Keratinocyte (primary cell): ENCODE results near the gene NPLOC4. TPM values are rescaled to one million over a fixed set of nuclear protein-coding genes. Genes with fewer than 3 reads are reported as not detected.

Experiments
- DNase-seq: peaks from one replicate; pipeline ENCODE4 v3.0.0-alpha.2; 2011; ENCODE audit warnings: low read depth, missing footprints, low spot score
- FAIRE-seq: peaks from 2 replicates; lab custom pipeline; 2011; peaks lifted over from hg19 to GRCh38; lab: Jason Lieb, UNC
- H2AFZ ChIP-seq: 2 replicates; pipeline ENCODE4 v1.6.0; 2012; ENCODE audit warnings: low read length, control low read depth, inconsistent platforms; ENCODE audit not compliant: control insufficient read depth
- H3K27ac ChIP-seq: 2 replicates; pipeline ENCODE4 v1.5.1; 2011; ENCODE audit warnings: low read length; ENCODE audit not compliant: control insufficient read depth, insufficient read depth
- H3K27me3 ChIP-seq: 3 replicates; pipeline ENCODE4 v1.6.0; 2011; ENCODE audit warnings: low read length; ENCODE audit not compliant: control insufficient read depth, insufficient read depth; ENCODE audit errors: extremely low read depth
- H3K36me3 ChIP-seq, 2 experiments: 2 replicates in 1 of 2; 3 replicates in 1 of 2; pipeline ENCODE4 v1.5.1; 2011; ENCODE audit warnings: low read length in 2 of 2, mild to moderate bottlenecking in 1 of 2; ENCODE audit not compliant: control insufficient read depth in 2 of 2, insufficient read depth in 2 of 2; ENCODE audit errors: extremely low read depth in 1 of 2
- H3K4me1 ChIP-seq: 3 replicates; pipeline ENCODE4 v1.5.1; 2011; ENCODE audit warnings: low read length; ENCODE audit not compliant: control insufficient read depth, insufficient read depth; ENCODE audit errors: extremely low read depth
- H3K4me2 ChIP-seq: 3 replicates; pipeline ENCODE4 v1.6.0; 2011; ENCODE audit warnings: low read depth, low read length; ENCODE audit not compliant: control insufficient read depth, insufficient read depth; ENCODE audit errors: extremely low read depth
- H3K4me3 ChIP-seq, 3 experiments: fragments of 200-600 bp in 1 of 3; sonication (generic) in 1 of 3; 2 replicates in 2 of 3; 3 replicates in 1 of 3; pipeline ENCODE4 v1.5.1; 2011 to 2016; ENCODE audit warnings: low read length in 3 of 3, mild to moderate bottlenecking in 3 of 3, control low read depth in 2 of 3, inconsistent platforms in 1 of 3, low read depth in 1 of 3, mixed read lengths in 1 of 3, mixed run types in 1 of 3, moderate library complexity in 1 of 3; ENCODE audit not compliant: control insufficient read depth in 2 of 3, insufficient read depth in 2 of 3; ENCODE audit errors: extremely low read depth in 1 of 3
- H3K79me2 ChIP-seq: 2 replicates; pipeline ENCODE4 v1.6.0; 2012; ENCODE audit warnings: low read length; ENCODE audit not compliant: control insufficient read depth, insufficient read depth
- H3K9ac ChIP-seq: 3 replicates; pipeline ENCODE4 v1.6.0; 2011; ENCODE audit warnings: low read length; ENCODE audit not compliant: control insufficient read depth, insufficient read depth; ENCODE audit errors: extremely low read depth
- H3K9me1 ChIP-seq: 3 replicates; pipeline ENCODE4 v1.6.0; 2011; ENCODE audit warnings: low read length; ENCODE audit not compliant: control insufficient read depth, insufficient read depth; ENCODE audit errors: extremely low read depth
- H3K9me3 ChIP-seq: 2 replicates; pipeline ENCODE4 v1.5.1; 2012; ENCODE audit warnings: low read depth, low read length; ENCODE audit not compliant: control insufficient read depth
- H4K20me1 ChIP-seq: 3 replicates; pipeline ENCODE4 v1.6.0; 2011; ENCODE audit warnings: low read length; ENCODE audit not compliant: control insufficient read depth, insufficient read depth; ENCODE audit errors: extremely low read depth
- CTCF ChIP-seq, 3 experiments: IDR thresholded peaks in 1 of 3; conservative IDR thresholded peaks in 1 of 3; optimal IDR thresholded peaks in 1 of 3; 2 replicates in 2 of 3; 3 replicates in 1 of 3; pipeline versions ENCODE3 to v1.5.1; 2011; ENCODE audit warnings: low read length in 3 of 3, mild to moderate bottlenecking in 3 of 3, moderate library complexity in 2 of 3, control low read depth in 1 of 3, inconsistent platforms in 1 of 3; ENCODE audit not compliant: insufficient read depth in 2 of 3; ENCODE audit errors: extremely low read depth in 1 of 3
- EZH2 ChIP-seq: IDR thresholded peaks from one replicate; pipeline ENCODE4 v1.6.1; 2012; ENCODE audit warnings: inconsistent platforms, mild to moderate bottlenecking, low read length, moderate library complexity
- dilution Hi-C: fragments of 300-500 bp; cut with MboI; formaldehyde crosslinking; loops from one replicate; pipeline ENCODE4 v1.7.0; 2020; ENCODE audit warnings: low sequenced_read_pairs; ENCODE audit not compliant: extremely low pct_ligation_motif_present
- polyA plus RNA-seq, 5 experiments: library from polyadenylated mRNA; depleted of rRNA in 3 of 5; stranded (reverse) in 3 of 5; stranded (forward) in 1 of 5; unstranded in 1 of 5; fragments of >200 nt; gene quantifications; 1 replicate in 1 of 5; 2 replicates in 3 of 5; 3 replicates in 1 of 5; pipeline versions ENCODE4 v1.2.1 to v1.2.3, GENCODE V29; 2011 to 2012; ENCODE audit warnings: missing spikeins in 2 of 5, low read depth in 1 of 5, low replicate concordance in 1 of 5

Gene NPLOC4
- polyA plus RNA-seq, 1 donor (not counting 4 experiments of a cell fraction or from before 2014, with no cell fraction given), result 64.0 TPM

GRCh38 chr17:81616877-81617276 lies 20.0 kb downstream of the NPLOC4 start:
- H3K4me2 ChIP-seq, result no peak overlapping the region
- H3K9me1 ChIP-seq, result no peaks in the 10 kb centered on the region
- no peak overlapping the region for H3K9ac ChIP-seq
- no peak for DNase-seq
- H3K4me1 ChIP-seq, result no peaks in the 10 kb centered on the region
- no peaks in the 10 kb centered on the region for H3K27me3 ChIP-seq
- H3K9me3 ChIP-seq, result no peaks in the 10 kb centered on the region
- H2AFZ ChIP-seq, result no peak overlapping the region
- TF ChIP-seq EZH2, result no peak
- no peak for TF ChIP-seq CTCF (optimal IDR thresholded peaks at IDR 0.05 in 1 of 3, IDR thresholded peaks at IDR 0.05 in 1 of 3, conservative IDR thresholded peaks at IDR 0.05 in 1 of 3; ENCODE audit: extremely low read depth in 1 of 3, insufficient read depth in 2 of 3, low read length in 3 of 3)
- dilution Hi-C loops, result no loop called here
- H3K36me3 ChIP-seq, result peaks cover 35 to 39% of the 10 kb centered on the region in 2 experiments
- H3K27ac ChIP-seq, result no peak overlapping the region
- H3K4me3 ChIP-seq, result no peak overlapping the region
- no peak for FAIRE-seq
- H4K20me1 ChIP-seq, result peaks cover 13% of the 10 kb centered on the region
- peaks cover 54% of the 10 kb centered on the region for H3K79me2 ChIP-seq

GRCh38 chr17:81615401-81615930 lies 21.4 kb downstream of the NPLOC4 start:
- peaks cover 28 to 29% of the 10 kb centered on the region in 2 experiments for H3K36me3 ChIP-seq
- H3K9me3 ChIP-seq, result no peaks in the 10 kb centered on the region
- H3K4me3 ChIP-seq, result no peak overlapping the region
- peaks cover 48% of the 10 kb centered on the region for H3K79me2 ChIP-seq
- dilution Hi-C loops, result no loop called here
- TF ChIP-seq EZH2 (no peak), CTCF (optimal IDR thresholded peaks at IDR 0.05 in 1 of 3, IDR thresholded peaks at IDR 0.05 in 1 of 3, conservative IDR thresholded peaks at IDR 0.05 in 1 of 3; ENCODE audit: extremely low read depth in 1 of 3, insufficient read depth in 2 of 3, low read length in 3 of 3) (no peak)
- H4K20me1 ChIP-seq, result peaks cover 13% of the 10 kb centered on the region
- DNase-seq (no peak), FAIRE-seq (no peak)
- no peaks in the 10 kb centered on the region for H3K27me3 ChIP-seq
- no peak overlapping the region for H3K9ac ChIP-seq
- no peak overlapping the region for H2AFZ ChIP-seq
- H3K4me2 ChIP-seq, result no peak overlapping the region
- H3K27ac ChIP-seq, result no peak overlapping the region
- no peaks in the 10 kb centered on the region for H3K9me1 ChIP-seq
- no peaks in the 10 kb centered on the region for H3K4me1 ChIP-seq
